Measurements from ENCODE around the gene COX17. TPM values are rescaled to one million over a fixed set of nuclear protein-coding genes. Genes with fewer than 3 reads are reported as not detected.

The COX17 gene
- total RNA-seq, 2 donors from 2014 or later, result 54.1 to 73.7 TPM

GRCh38 chr3:119630880-119631329, 46.3 kb downstream of the COX17 start:
- no peak for DNase-seq
- H3K4me3 Mint-ChIP-seq, result no peak overlapping the region
- Histone ChIP-seq H3K4me1 (ENCODE audit: control insufficient read depth, insufficient read depth, low read length) (no peaks in the 10 kb centered on the region), H3K4me3 (ENCODE audit: low read length) (no peak overlapping the region), H3K36me3 (ENCODE audit: control insufficient read depth, insufficient read depth, low read length) (no peaks in the 10 kb centered on the region), H3K27ac (ENCODE audit: low read depth, low read length) (no peak overlapping the region), H3K9ac (ENCODE audit: extremely low read depth, low read length, poor library complexity, severe bottlenecking) (no peak overlapping the region), H3K9me3 (ENCODE audit: control insufficient read depth, low read length) (no peaks in the 10 kb centered on the region), H3K27me3 (ENCODE audit: control insufficient read depth, insufficient read depth, low read length, poor library complexity, severe bottlenecking) (no peaks in the 10 kb centered on the region)
- WGBS, 2 experiments (ENCODE audit: insufficient coverage in 1 of 2, insufficient read length in 1 of 2), result 87 to 95% methylated on average over 7 of the region's 7 CpGs
- peaks cover 7% of the 10 kb centered on the region for H3K4me1 Mint-ChIP-seq
- no peak for TF ChIP-seq CTCF (conservative IDR thresholded peaks at IDR 0.05)
- no peak overlapping the region for H3K27ac Mint-ChIP-seq
- H3K36me3 Mint-ChIP-seq (ENCODE audit: low read depth), result no peaks in the 10 kb centered on the region
- no peaks in the 10 kb centered on the region for H3K9me3 Mint-ChIP-seq
- peaks cover 4% of the 10 kb centered on the region for H3K27me3 Mint-ChIP-seq (ENCODE audit: insufficient read depth)

- no peak overlapping the region for H3K4me3 Mint-ChIP-seq
- Histone ChIP-seq H3K27me3 (ENCODE audit: control insufficient read depth, insufficient read depth, low read length, poor library complexity, severe bottlenecking) (no peaks in the 10 kb centered on the region), H3K4me1 (ENCODE audit: control insufficient read depth, insufficient read depth, low read length) (peaks cover 3% of the 10 kb centered on the region), H3K4me3 (ENCODE audit: low read length) (no peak overlapping the region), H3K27ac (ENCODE audit: low read depth, low read length) (no peak overlapping the region), H3K36me3 (ENCODE audit: control insufficient read depth, insufficient read depth, low read length) (no peaks in the 10 kb centered on the region), H3K9me3 (ENCODE audit: control insufficient read depth, low read length) (no peaks in the 10 kb centered on the region), H3K9ac (ENCODE audit: extremely low read depth, low read length, poor library complexity, severe bottlenecking) (no peak overlapping the region)
- H3K4me1 Mint-ChIP-seq, result peaks cover 13% of the 10 kb centered on the region
- peak; percentile 26 for TF ChIP-seq CTCF (conservative IDR thresholded peaks at IDR 0.05)
- DNase-seq, result peak; percentile 58
- no peaks in the 10 kb centered on the region for H3K36me3 Mint-ChIP-seq (ENCODE audit: low read depth)
- peaks cover 4% of the 10 kb centered on the region for H3K27me3 Mint-ChIP-seq (ENCODE audit: insufficient read depth)
- no peaks in the 10 kb centered on the region for H3K9me3 Mint-ChIP-seq
- WGBS, 2 experiments (ENCODE audit: insufficient coverage in 1 of 2, insufficient read length in 1 of 2), result 92 to 100% methylated on average over 3 to 8 of the region's 8 CpGs
- no peak overlapping the region for H3K27ac Mint-ChIP-seq
Observed at GRCh38 chr3:119630128-119630879, 46.9 kb downstream of the COX17 start.

- DNase-seq, result no peak
- Histone ChIP-seq H3K27me3 (ENCODE audit: control insufficient read depth, insufficient read depth, low read length, poor library complexity, severe bottlenecking) (no peaks in the 10 kb centered on the region), H3K9ac (ENCODE audit: extremely low read depth, low read length, poor library complexity, severe bottlenecking) (no peak overlapping the region), H3K4me1 (ENCODE audit: control insufficient read depth, insufficient read depth, low read length) (peaks cover 3% of the 10 kb centered on the region), H3K36me3 (ENCODE audit: control insufficient read depth, insufficient read depth, low read length) (no peaks in the 10 kb centered on the region), H3K27ac (ENCODE audit: low read depth, low read length) (no peak overlapping the region), H3K4me3 (ENCODE audit: low read length) (no peak overlapping the region), H3K9me3 (ENCODE audit: control insufficient read depth, low read length) (peaks cover 4% of the 10 kb centered on the region)
- peaks cover 4% of the 10 kb centered on the region for H3K27me3 Mint-ChIP-seq (ENCODE audit: insufficient read depth)
- H3K27ac Mint-ChIP-seq, result no peak overlapping the region
- TF ChIP-seq CTCF (conservative IDR thresholded peaks at IDR 0.05), result no peak
- WGBS, 2 experiments (ENCODE audit: insufficient coverage in 1 of 2, insufficient read length in 1 of 2), result 95 to 100% methylated on average over 1 of the region's 1 CpG
- no peak overlapping the region for H3K4me3 Mint-ChIP-seq
- no peaks in the 10 kb centered on the region for H3K36me3 Mint-ChIP-seq (ENCODE audit: low read depth)
- no peaks in the 10 kb centered on the region for H3K9me3 Mint-ChIP-seq
- peaks cover 15% of the 10 kb centered on the region for H3K4me1 Mint-ChIP-seq
Observed at GRCh38 chr3:119628816-119629445, 48.3 kb downstream of the COX17 start.

Data from endodermal cell (in vitro differentiated cells).